ENCODE data around the gene HERC4.
"Not testable (repeated sequence)": the region's sequence is repeated elsewhere in the genome, so short reads cannot be mapped to it uniquely, and the experiment has no call there.

HERC4 gene

DNA sequence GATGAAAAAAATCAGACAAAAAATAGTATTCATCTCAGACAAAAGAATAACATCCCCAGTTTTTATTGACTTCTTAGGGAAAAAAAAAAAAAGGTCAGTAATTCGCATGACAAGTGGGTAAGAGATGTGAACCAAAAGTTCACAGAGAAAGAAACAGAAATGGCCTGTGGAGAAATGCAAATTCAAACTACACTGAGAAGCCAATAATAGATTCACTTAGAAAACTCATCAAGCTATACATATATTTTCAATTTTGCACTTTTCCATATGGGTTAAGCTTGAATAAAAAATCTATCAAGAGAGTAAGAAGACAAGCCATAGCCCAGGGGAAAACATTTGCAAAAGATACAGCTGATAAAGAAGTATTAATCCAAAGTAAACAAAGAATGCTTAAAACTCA, 28.0 kb downstream of the HERC4 start:
- no peak for DNase-seq

- no peak for DNase-seq
Measured at GRCh38 chr10:68046642-68047041, 28.4 kb downstream of the HERC4 start.

DNA sequence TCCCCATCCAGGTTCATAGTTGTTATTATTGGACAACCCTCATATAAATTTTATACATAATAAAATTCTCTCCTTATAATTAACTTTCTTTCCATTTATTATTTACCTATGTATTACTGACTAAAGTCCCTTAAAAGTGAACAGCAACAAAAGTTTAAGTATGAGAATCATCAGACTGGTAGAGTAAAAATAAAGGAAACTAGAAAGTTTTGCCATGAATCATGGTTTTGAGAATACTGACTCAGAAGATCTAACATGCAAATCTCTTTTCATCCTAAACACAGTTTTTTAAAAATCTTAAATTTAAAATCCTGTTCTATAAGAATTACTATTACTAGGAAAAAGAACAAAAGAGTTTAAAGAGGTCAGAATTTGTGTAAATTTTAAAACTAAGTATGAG, 32.1 kb downstream of the HERC4 start:
- no peak for DNase-seq

DNA sequence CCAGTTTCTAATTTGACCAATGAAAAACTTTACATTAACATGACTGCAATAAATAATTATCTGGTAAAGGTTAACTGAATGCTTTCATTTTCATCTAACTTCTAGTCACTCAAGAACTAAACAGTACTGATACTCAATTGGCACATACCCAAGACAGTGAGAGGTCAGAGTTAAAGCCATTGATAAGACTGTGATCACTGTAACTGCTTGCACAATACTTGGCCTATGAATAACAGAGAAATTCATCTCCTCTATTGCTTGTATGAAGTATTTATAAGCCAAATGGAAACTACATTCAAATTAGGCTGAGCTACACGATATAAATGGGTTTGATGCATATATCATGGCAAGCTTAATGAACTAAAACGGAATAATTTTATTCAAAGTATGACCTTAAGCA, 43.0 kb downstream of the HERC4 start:
- DNase-seq: no peak

- no peak for DNase-seq
Measured at GRCh38 chr10:68027429-68027828, 47.7 kb downstream of the HERC4 start.

DNA sequence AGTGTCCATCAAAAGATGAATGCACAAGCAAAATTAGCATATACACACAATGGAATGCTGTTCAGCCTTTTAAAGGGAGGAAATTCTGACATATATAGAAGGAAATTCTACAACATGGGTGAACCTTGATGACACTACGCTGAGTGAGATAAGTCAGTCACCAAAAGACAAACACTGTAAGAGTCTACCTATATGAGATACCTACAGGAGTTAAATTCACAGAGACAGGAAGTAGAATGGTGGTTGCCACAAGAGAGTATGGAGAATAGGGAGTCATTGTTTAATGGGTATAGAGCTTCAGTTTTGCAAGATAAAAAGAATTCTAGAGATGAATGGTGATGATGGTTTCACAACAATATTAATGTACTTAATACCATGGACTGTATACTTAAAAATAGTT, 51.8 kb downstream of the HERC4 start:
- DNase-seq: no peak

DNA sequence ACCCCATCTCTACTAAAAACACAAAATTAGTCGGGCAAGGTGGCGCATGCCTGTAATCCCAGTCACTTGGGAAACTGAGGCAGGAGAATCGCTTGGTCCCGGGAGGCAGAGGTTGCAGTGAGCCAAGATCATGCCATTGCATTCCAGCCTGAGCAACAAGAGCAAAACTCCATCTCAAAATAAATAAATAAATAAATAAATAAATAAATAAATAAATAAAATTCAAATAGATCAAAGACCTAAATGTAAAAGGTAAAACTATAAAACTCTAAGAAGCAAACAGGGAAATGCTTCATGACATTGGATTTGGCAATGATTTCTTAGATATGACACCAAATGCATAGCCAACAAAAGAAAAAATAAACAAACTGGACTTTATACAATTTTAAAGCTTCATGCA, 52.8 kb downstream of the HERC4 start:
- DNase-seq: not testable (repeated sequence)

GRCh38 chr10:68016519-68016918, 58.6 kb downstream of the HERC4 start:
- not testable (repeated sequence) for DNase-seq

DNA sequence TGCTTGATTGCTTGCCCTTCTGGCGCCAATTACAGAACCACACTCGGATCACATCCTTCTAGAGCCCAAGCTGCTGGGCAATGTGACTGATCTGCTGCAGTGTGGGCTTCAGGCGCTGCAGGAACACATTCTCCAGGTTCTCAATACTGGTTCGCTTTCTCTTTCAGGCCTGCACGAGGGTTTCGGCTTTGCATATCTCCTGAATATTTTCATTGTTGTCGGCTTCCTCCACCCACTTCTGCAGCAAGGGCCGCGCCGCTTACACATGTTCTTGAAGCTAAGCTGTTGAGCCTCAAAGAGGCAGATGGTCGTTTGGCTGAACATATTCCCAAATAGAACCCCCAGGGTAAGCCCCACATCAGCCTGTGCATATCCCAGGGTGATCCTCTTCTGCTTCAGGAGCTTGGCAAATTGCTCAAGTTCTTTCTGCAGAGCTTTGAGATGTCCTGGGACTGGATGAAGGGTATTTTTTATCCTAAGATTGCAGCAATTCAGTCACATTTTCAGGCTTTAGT, 64.6 kb downstream of the HERC4 start:
- DNase-seq: no peak

DNA sequence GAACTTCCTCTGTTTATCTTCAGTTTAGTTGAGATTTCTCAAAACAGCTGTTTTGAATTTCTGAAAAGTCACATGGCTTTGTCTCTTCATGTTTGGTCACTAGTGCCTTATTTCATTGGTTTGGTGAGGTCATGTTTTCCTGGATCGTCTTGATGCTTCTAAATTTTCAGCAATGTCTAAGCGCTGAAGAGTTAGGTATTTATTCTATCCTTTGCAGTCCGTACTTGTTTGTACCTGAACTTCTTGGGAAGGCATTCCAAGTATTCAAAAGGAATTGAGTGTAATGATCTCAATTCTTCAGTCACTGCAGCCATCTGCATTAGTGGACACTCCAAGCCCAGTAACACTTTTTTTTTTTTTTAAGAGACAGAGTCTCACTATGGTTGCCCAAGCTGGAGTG, 67.7 kb downstream of the HERC4 start:
- no peak for DNase-seq

DNA sequence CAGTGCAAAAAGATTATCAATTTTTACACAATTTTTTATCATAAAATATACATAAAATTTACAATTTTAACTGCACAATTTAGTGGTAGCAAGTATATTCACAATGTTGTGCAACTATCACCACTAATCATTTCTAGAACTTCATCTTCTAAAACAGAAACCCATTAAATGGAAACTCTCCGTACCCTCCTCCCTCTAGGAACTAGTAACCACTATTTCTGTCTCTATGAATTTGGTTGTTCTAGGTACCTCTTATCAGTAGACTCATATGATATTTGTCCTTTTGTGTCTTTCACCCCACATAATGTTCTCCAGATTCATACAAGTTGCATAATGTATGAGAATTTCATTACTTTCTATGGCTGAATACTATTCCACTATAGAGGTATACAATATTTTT, 73.5 kb downstream of the HERC4 start:
- no peak for DNase-seq

DNA sequence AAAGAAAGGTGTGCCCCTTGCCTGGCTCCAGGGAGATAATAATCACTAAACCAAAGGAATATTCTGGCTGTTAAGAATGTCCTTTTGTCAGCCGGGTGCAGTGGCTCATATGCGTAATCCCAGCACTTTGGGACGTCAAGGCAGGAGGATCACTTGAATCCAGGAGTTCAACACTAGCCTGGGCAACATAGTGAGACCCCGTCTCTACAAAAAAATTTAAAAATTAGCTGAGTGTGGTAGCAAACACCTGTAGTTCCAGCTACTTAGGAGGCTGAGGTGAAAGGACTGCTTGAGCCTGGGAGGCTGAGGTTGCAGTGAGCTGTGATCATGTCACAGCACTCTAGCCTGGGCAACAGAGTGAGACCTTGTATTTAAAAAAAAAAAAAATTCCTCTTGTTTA, 74.1 kb downstream of the HERC4 start:
- no peak for DNase-seq

GRCh38 chr10:67990093-67990492, 85.0 kb downstream of the HERC4 start:
- DNase-seq: no peak

- DNase-seq: no peak
Measured at GRCh38 chr10:67988606-67989005, 86.5 kb downstream of the HERC4 start.

DNA sequence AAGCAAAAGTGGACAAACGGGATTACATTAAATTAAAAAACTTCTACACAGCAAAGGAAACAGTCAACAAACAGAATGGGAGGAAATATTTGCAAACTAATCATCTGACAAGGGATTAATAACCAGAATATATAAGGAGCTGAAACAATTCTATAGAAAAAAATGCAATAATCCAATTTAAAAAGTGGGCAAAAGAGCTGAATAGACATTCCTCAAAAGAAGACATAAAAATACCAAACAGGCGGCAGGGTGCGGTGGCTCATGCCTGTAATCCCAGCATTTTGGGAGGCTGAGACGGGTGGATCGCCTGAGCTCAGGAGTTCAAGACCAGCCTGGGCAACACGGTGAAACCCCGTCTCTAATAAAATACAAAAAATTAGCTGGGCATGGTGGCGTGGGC, 92.5 kb downstream of the HERC4 start:
- DNase-seq: not testable (repeated sequence)

DNA sequence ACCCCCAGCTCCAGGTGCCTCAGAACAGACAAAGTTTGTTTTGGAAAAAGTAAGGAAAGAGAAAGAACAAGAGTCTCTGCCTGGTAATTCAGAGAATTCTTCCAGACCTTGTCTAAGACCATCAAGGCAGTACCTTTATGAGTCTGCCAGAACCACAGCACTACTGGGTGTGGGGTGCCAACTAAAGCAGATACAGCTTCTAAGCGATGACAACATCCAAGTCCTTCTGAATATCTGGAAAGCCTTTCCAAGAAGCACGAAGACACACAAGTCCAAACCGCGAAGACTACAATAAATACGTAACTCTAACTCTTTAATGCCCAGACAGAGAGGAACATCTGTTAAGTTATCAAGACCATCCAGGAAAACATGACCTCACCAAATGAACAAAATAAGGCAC, 96.3 kb downstream of the HERC4 start:
- DNase-seq: no peak

DNA sequence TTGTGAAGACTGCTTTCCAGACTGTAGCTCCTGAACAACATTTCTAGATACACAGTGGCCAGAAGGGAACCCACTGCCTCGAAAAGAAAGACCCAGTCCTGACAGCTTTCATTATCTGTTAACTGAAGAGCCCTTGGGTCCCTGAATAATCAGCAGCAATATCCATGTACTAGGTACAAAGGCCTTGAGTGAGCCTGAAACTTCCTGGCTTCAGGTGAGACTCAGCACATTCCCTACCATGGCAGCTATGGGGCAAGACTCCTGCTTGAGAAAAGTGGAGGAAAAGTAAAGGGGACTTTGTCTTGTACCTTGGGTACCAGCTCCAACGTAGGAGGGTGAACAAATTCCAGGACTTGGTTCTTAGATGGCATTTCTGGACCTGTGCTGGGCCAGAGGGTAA, 97.8 kb downstream of the HERC4 start:
- DNase-seq: no peak

DNA sequence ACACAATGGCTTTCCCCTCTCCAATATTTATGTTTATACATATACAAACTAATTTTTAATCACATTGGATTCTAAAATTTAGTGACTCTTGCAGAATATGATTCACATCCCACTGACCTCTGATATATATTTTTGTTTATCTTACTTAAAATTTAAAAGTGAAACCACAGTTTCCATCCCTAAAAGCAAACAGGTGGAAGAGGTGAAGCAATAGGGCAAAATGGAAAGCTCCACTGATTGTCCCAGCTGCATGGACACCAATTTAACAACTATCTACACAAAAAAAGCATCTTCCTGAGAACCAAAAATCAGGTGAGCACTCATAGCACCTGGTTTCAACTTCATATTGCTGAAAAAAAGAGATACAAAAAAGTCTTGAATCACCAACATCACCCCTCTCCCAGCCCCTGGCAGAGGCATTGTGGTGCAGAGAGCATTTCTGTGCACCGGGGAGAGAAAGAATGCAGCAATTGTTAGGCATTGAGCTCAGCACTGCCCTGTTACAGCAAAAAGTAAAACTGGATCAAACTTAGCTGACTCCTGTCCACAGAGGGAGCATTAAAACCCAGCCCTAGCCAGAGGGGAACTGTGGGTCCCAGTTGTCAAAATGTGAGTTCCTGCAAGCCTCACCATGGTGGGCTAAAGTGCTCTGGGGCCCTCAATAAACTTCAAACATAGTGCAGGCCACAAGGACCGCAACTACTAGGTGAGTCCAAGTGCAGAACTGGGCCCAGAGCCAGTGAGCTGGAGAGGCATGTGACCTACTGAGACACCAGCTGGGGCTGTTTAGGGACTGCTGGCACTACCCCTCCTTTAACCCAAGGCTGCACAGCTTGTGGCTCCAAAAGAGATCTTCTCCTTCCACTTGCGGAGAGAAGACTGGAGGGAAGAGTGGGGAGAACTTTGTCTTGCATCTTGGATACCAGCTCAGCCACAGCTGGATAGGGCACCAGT, 98.5 kb downstream of the HERC4 start:
- DNase-seq: no peak

- DNase-seq: no peak
Measured at GRCh38 chr10:67975871-67976270, 99.2 kb downstream of the HERC4 start.

- DNase-seq: no peak
Measured at GRCh38 chr10:67971311-67971710, 103.8 kb downstream of the HERC4 start.

DNA sequence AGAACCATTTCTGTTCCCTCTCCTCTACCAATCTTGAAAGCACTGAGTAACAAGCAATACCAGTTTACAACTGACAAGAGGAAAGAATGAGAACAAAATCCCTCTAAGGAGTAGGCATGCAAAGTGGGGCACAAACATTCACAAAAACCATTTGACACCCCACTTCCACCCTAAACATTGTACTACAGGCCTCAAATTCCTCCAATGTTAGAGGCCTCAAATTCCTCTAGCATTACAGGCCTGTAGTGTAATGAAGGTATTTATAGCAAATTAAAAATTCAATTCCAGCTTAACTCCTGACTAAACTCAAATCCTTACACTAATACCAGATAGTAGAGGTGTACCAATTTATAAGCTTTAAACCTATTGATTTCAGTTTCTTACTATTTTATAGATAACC, 105.2 kb downstream of the HERC4 start:
- no peak for DNase-seq

- not testable (repeated sequence) for DNase-seq
Measured at GRCh38 chr10:67966035-67966434, 109.0 kb downstream of the HERC4 start.

DNA sequence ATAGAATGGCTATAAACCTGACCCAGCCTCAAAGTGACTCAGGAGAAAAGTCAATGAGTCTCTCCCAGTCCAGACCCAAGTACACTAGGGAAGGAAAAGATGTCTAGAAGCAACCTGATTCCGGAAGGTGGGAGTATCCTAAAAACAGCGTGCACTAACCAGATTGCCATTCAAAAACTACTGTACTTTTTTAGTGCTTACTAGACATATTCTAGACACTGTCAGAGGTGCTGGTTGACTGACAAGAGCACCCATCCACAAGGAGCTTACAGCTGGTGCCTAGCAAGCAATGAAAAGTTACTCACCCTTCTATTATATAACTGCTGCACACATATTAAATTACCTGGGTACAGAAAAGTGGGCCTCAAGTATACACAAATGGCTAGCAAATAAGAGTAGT, 109.6 kb downstream of the HERC4 start:
- DNase-seq: no peak

DNA sequence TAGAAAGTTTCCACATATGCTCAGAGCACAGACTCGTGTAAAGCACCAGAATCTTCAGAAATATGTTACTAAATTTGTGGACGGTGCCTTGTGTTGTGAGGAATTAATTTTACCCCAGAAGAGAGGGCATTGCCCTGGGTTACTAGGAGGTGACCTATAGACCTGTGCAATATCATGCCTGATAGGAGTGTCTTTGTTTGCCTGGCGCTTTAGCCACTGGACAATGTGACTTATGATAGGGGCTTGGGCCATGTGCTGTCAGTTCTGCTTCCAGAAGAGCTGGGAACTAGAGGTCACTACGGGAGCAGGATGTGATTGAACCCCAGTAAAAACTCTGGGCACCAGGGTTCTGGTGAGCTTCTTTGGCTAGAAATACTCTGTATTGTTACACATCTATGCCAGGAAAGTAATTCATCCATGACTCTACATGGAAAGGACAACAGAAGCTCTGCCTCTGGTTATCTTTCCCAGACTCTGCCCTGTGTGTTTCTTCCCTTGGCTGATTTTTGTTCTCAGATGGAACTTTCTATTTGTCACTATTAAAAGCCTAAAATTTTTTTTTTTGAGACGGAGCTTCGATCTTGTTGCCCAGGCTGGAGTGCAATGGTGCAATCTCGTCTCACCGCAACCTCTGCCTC, 115.1 kb downstream of the HERC4 start:
- no peak for DNase-seq
